Measurements from ENCODE around the gene SAP130.

The SAP130 gene

GRCh38 chr2:128026448-128027277 lies 1.2 kb downstream of the SAP130 start:
- no peak for DNase-seq

DNA sequence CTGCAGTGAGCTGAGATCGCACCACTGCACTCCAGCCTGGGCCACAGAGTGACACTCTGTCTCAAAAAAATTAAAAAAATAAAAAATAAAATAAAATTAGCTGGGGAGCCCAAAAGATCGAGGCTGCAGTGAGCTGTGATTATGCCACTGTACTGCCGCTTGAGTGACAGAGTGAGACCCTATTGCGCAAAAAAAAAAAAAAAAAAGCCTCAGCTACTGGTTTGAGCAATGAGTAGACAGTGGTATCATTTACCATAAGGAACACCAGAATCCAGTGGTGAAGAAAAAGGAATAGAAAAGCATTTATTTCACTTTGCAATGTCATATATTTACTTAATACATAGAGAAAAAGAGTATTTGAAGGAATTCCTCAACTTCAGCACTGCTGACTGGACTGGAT lies 3.0 kb downstream of the SAP130 start:
- no peak for DNase-seq

- no peak for DNase-seq
Measured at GRCh38 chr2:128017561-128017960, 10.3 kb downstream of the SAP130 start.

- DNase-seq, result no peak
Measured at GRCh38 chr2:128016620-128017019, 11.2 kb downstream of the SAP130 start.

GRCh38 chr2:128012698-128013097 lies 15.2 kb downstream of the SAP130 start:
- DNase-seq, result no peak

DNA sequence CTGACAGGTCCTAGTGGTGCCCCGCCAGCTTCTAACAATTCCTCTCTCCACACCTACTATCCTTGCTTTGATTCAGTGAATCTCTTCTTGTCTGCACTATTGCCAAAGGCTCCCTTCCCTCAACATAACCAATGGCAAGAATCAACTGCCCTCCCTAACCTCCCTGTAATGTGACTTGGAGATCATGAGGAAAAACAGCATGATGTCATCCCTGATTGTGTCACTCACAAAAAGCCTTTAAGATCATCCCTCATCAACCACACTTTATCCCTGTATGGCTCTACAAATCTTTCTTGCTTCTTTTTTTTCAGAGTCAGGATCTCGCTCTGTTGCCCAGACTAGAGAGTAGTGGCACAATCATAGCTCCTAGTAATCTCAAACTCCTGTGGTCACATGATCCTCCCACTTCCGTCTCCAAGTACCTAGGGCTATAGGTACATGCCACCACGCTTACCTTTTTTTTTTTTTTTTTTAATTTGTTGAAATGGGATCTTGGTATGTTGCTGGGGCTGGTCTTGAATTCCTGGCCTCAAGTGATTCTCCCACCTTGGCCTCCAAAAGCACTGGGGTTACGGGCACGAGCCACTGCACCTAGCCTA lies 19.7 kb downstream of the SAP130 start:
- no peak for DNase-seq

GRCh38 chr2:128004509-128004908 lies 23.4 kb downstream of the SAP130 start:
- DNase-seq, result no peak

- DNase-seq, result no peak
Measured at GRCh38 chr2:128003463-128003862, 24.4 kb downstream of the SAP130 start.

DNA sequence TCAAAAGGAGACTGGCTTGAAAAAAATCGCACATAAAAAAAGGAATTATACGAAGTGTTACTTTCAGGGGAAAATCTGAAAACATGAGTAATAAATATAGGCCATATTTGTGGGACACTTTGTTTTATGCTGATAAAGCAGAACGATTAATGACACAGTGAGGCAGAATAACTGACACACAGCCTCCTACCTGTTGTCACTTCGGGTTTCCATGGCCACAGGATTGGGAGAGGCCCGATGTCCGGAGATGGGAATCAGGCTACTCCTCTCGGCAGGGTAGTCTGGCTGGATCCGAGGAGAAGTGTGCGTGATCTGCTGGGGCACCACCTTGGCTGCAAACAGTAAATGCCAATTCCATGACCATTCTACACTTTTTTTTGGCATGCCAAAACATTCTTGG lies 31.7 kb downstream of the SAP130 start:
- no peak for DNase-seq

- no peak for DNase-seq
Measured at GRCh38 chr2:127995725-127996124, 32.1 kb downstream of the SAP130 start.

- DNase-seq, result no peak
Measured at GRCh38 chr2:127993659-127994058, 34.2 kb downstream of the SAP130 start.

GRCh38 chr2:127991742-127992141 lies 36.1 kb downstream of the SAP130 start:
- DNase-seq, result no peak

DNA sequence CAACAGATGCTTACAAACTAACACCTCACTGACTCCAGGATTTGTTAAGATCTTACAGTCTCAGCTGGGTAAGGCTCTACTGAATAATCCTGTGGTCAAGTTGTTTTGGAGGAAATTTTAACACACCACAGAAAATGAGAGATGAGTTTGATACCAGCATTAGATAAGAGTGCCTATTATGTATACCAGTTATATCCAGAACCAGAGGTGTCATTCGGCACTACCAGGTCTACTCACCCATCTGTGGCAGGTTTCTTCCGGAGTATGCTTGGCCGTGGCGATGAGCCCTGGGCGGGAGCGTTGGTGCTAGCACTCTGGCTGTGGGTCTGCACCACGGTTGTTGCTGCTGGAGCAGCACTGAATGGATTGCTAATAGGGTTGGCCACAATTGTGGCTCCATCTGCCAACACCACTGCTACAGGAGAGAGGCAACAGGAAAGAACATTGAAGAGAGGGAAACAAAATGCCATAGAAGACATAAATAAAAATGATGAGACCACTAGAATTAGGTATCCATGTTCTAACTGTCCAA lies 41.2 kb downstream of the SAP130 start:
- no peak for DNase-seq

- DNase-seq, result no peak
Measured at GRCh38 chr2:127985735-127986134, 42.1 kb downstream of the SAP130 start.

- no peak for DNase-seq
Measured at GRCh38 chr2:127985026-127985734, 42.7 kb downstream of the SAP130 start.

DNA sequence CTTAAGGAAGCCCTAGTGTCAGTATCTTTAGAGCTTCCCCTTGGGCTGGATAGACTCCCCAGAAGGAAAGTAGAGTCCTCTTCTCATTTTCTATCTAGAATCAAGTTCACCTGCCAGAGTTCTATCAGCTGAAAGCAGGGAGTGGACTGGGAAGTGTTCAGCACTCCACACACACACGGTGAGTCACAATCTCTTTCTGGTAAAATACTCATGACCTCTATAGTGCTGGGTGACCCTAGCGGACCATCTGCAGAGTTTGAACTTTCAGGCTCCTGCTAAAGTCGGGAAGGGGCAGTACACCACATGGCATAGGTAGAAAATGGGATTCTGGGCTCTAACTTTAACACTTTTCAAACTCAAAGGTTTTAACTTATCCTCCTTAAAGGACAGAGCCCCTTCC lies 43.3 kb downstream of the SAP130 start:
- no peak for DNase-seq

GRCh38 chr2:127969446-127969845 lies 58.4 kb downstream of the SAP130 start:
- DNase-seq, result no peak

GRCh38 chr2:127968610-127969339 lies 59.1 kb downstream of the SAP130 start:
- no peak for DNase-seq

GRCh38 chr2:127961729-127962128 lies 66.1 kb downstream of the SAP130 start:
- DNase-seq, result no peak

DNA sequence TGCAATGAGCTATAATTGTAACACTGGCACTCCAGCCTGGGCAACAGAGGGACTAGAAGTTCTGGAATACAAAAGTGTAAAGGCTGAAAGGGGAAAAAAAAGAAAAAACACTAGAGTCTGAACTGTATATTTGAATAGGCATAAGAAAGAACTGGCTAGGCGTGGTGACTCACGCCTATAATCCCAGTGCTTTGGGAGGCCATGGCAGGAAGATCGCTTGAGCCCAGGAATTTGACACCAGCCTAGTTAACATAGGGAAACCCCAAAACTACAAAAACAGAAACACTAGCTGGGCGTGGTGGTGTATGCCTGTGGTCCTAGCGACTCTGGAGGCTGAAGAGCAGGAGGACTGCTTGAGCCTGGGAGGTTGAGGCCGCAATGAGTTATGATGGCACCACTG lies 70.6 kb downstream of the SAP130 start:
- DNase-seq, result peak; percentile 5

DNA sequence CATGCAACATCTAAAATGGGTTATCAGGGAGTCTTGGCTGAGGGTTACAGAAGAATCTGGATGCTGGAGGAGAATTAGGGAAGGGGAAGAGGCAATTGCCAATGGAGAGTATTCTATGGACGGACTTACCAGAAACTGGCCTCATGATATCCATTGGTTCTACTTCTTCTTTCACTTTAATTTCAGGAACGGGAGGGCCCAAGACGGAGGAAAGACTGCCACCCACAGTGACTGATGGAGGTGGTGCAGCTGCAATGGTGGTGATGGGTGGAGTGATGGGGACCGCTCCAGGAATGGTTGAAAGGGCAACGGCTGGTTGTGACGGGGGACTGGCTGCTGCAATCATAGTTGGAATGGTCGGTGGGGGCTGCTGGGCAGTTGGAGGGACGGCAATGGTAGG lies 73.0 kb downstream of the SAP130 start:
- DNase-seq, result no peak

- peak; percentile 13 for DNase-seq
Measured at GRCh38 chr2:127953849-127954248, 74.0 kb downstream of the SAP130 start.
